ENCODE results near the gene SLC10A3. TPM values are rescaled to one million over a fixed set of nuclear protein-coding genes. Genes with fewer than 3 reads are reported as not detected.

SLC10A3 gene
- total RNA-seq, 2 experiments from 2014 or later: 6.7 to 6.9 TPM

- Mint-ChIP-seq H3K4me1 (ENCODE audit: low read depth) (peaks cover 22% of the 10 kb centered on the region), H3K27me3 (ENCODE audit: low read depth) (no peaks in the 10 kb centered on the region), H3K36me3 (ENCODE audit: low read depth) (peaks cover 2% of the 10 kb centered on the region), H3K4me3 (peak overlapping the region; percentile 84), H3K9me3 (no peaks in the 10 kb centered on the region), H3K27ac (peak overlapping the region; percentile 66)
- DNase-seq: no peak
- intact Hi-C loops (cut with micrococcal nuclease): loop anchor here (2.0 kb wide), 2 partner anchors 53 to 67 kb away; partner anchors contain the start of gene SLC10A3
- CTCF ChIA-PET: no interaction called here
These were observed 52.2 kb downstream of the SLC10A3 start for GRCh38 chrX:154437971-154438893.

Small RNA genes within 50 kb of the gene (microRNA-seq; reads per million reads assigned to microRNA genes)
- not detected for gene MIR6858 (ENCODE audit: borderline microRNAs expressed, borderline replicate concordance)

Other genes starting within 250 kb of the SLC10A3 start
- not detected for gene OPN1MW3, start 233.0 kb downstream of the SLC10A3 start, total RNA-seq
- not detected for gene TEX28, start 195.5 kb downstream of the SLC10A3 start, total RNA-seq
- gene TKTL1, start 194.8 kb downstream of the SLC10A3 start, total RNA-seq: not detected
- 100 to 1,000 TPM; 398 to 404 TPM for gene FLNA, start 116.0 kb downstream of the SLC10A3 start, total RNA-seq
- 10 to 100 TPM; 62.7 to 70.0 TPM for gene EMD, start 111.3 kb downstream of the SLC10A3 start, total RNA-seq
- 1,000 to 10,000 TPM; 3,331 to 3,466 TPM for gene RPL10, start 92.3 kb downstream of the SLC10A3 start, total RNA-seq
- gene DNASE1L1, start 81.4 kb downstream of the SLC10A3 start, total RNA-seq: 1 to 10 TPM; 7.9 to 9.0 TPM
- 10 to 100 TPM; 63.7 to 66.5 TPM for gene TAFAZZIN, start 79.1 kb downstream of the SLC10A3 start, total RNA-seq
- 10 to 100 TPM; 20.3 to 21.1 TPM for gene ATP6AP1, start 62.0 kb downstream of the SLC10A3 start, total RNA-seq
- gene GDI1, start 53.5 kb downstream of the SLC10A3 start, total RNA-seq: 10 to 100 TPM; 93.6 to 96.9 TPM
- 10 to 100 TPM; 39.7 to 43.7 TPM for gene FAM50A, start 46.5 kb downstream of the SLC10A3 start, total RNA-seq
- gene PLXNA3, start 32.3 kb downstream of the SLC10A3 start, total RNA-seq: 1 to 10 TPM; 5.9 to 7.6 TPM
- gene LAGE3, start 11.3 kb downstream of the SLC10A3 start, total RNA-seq: 10 to 100 TPM; 42.3 to 42.8 TPM
- 10 to 100 TPM; 37.4 to 38.2 TPM for gene UBL4A, start 4.0 kb downstream of the SLC10A3 start, total RNA-seq
- 10 to 100 TPM; 17.8 to 21.4 TPM for gene FAM3A, start 25.6 kb upstream of the SLC10A3 start, total RNA-seq
- gene G6PD, start 56.2 kb upstream of the SLC10A3 start, total RNA-seq: 10 to 100 TPM; 63.7 to 64.4 TPM
- gene IKBKG, start 57.0 kb upstream of the SLC10A3 start, total RNA-seq: 10 to 100 TPM; 42.2 to 42.6 TPM
- not detected for gene CTAG1A, start 94.5 kb upstream of the SLC10A3 start, total RNA-seq
- not detected for gene CTAG1B, start 128.7 kb upstream of the SLC10A3 start, total RNA-seq
- gene CTAG2, start 162.9 kb upstream of the SLC10A3 start, total RNA-seq: not detected

All from activated naive CD4-positive, alpha-beta T cell treated with anti-CD3 and anti-CD28 coated beads for 36 hours (primary cell).